Measurements from ENCODE around the gene ATP8A2.

Gene ATP8A2

GRCh38 chr13:25987987-25988386, 616.2 kb downstream of the ATP8A2 start:
- no peak overlapping the region for H3K4me3 Mint-ChIP-seq
- H3K9me3 Mint-ChIP-seq, result peaks cover 1% of the 10 kb centered on the region
- no peak for DNase-seq
- peaks cover 3% of the 10 kb centered on the region for H3K27me3 Mint-ChIP-seq
- H3K4me1 Mint-ChIP-seq, result peaks cover 6% of the 10 kb centered on the region
- H3K27ac Mint-ChIP-seq, result no peak overlapping the region
- CTCF ChIA-PET, result no interaction called here
- peaks cover 1% of the 10 kb centered on the region for H3K36me3 Mint-ChIP-seq

- Mint-ChIP-seq H3K4me3 (no peak overlapping the region), H3K27me3 (peaks cover 3% of the 10 kb centered on the region), H3K9me3 (peaks cover 1% of the 10 kb centered on the region), H3K27ac (no peak overlapping the region), H3K4me1 (peaks cover 6% of the 10 kb centered on the region), H3K36me3 (peaks cover 1% of the 10 kb centered on the region)
- no peak for DNase-seq
- CTCF ChIA-PET, result no interaction called here
Observed at GRCh38 chr13:25988661-25989060, 616.9 kb downstream of the ATP8A2 start.

- Mint-ChIP-seq H3K27ac (no peak overlapping the region), H3K36me3 (peaks cover 1% of the 10 kb centered on the region), H3K9me3 (peaks cover 11% of the 10 kb centered on the region), H3K4me3 (no peak overlapping the region), H3K4me1 (peaks cover 6% of the 10 kb centered on the region), H3K27me3 (peaks cover 6% of the 10 kb centered on the region)
- DNase-seq, result no peak
- CTCF ChIA-PET, result no interaction called here
Observed at GRCh38 chr13:25990801-25991200, 619.0 kb downstream of the ATP8A2 start.

DNA sequence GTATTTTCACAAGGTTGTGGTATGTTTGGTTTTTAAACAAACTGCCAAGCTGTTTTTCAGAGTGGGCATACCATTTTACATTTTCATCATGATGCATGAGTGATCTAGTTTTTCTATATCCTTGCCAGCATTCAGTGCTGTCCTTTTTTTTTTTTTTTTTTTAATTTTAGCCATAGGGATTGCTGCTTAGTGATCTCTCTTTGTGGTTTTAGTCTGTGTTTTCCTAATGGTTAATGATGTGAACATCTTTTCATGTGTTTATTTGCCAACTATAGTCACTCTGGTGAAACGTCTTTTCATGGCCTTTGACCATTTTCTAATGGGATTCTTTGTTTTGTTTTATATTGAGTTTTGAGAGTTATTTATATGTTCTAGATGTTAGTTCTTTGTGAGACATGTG, 620.3 kb downstream of the ATP8A2 start:
- no peak overlapping the region for H3K27ac Mint-ChIP-seq
- CTCF ChIA-PET, result no interaction called here
- peaks cover 1% of the 10 kb centered on the region for H3K36me3 Mint-ChIP-seq
- H3K9me3 Mint-ChIP-seq, result peaks cover 11% of the 10 kb centered on the region
- DNase-seq, result no peak
- H3K27me3 Mint-ChIP-seq, result peaks cover 6% of the 10 kb centered on the region
- peaks cover 6% of the 10 kb centered on the region for H3K4me1 Mint-ChIP-seq
- H3K4me3 Mint-ChIP-seq, result no peak overlapping the region

DNA sequence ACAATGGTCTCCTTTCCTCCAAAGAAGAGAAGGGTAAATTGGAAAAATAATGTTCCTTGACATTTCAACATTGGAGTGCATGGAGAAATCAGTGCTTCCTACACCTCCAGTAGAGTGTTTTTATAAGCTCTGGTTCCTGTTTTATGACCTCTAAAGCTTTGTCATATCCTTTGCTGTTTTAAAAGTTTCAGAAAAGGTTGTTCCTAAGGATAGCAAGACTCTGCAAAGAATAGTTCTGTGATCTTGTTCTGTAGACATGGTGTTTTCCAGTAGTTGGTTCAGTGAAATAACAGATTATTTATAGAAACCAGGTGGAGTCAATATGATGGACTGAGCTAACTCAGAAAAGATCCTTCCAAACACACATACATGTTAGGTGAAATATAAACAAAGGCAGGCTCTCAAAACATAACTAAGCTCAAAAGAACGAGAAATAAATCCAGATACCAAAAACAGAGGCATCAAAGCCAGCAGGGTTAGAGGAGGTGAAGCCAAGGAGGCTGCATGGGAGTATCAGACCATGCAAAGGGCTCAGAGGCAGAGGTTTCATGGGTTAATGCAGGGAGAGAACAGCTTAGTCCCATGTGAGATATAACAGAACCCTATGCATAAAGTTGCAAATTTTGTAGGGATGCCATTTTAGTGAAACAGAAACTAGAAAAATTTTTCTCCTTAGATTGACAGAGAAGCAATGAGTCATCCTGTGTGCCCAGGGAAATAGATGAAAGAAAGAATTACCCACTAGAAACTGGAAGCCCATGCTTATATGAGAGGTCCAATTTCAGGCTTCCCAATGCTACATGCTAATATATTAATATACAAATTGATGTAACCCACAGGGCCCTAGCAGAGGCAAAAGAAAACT, 635.7 kb downstream of the ATP8A2 start:
- no peak for DNase-seq
- Mint-ChIP-seq H3K27me3 (no peaks in the 10 kb centered on the region), H3K36me3 (peaks cover 3% of the 10 kb centered on the region), H3K4me1 (peaks cover 18% of the 10 kb centered on the region), H3K27ac (no peak overlapping the region), H3K9me3 (peaks cover 7% of the 10 kb centered on the region), H3K4me3 (no peak overlapping the region)
- CTCF ChIA-PET, result interaction anchor here (1.4 kb wide), 1 partner anchor 42 kb away, joined by 3 read pairs; no protein-coding TSS in a partner anchor

GRCh38 chr13:26010487-26011207, 638.9 kb downstream of the ATP8A2 start:
- CTCF ChIA-PET, result no interaction called here
- DNase-seq, result no peak
- peaks cover 25% of the 10 kb centered on the region for H3K4me1 Mint-ChIP-seq
- H3K27ac Mint-ChIP-seq, result no peak overlapping the region
- H3K9me3 Mint-ChIP-seq, result no peaks in the 10 kb centered on the region
- H3K4me3 Mint-ChIP-seq, result no peak overlapping the region
- no peaks in the 10 kb centered on the region for H3K36me3 Mint-ChIP-seq
- H3K27me3 Mint-ChIP-seq, result peaks cover 4% of the 10 kb centered on the region

DNA sequence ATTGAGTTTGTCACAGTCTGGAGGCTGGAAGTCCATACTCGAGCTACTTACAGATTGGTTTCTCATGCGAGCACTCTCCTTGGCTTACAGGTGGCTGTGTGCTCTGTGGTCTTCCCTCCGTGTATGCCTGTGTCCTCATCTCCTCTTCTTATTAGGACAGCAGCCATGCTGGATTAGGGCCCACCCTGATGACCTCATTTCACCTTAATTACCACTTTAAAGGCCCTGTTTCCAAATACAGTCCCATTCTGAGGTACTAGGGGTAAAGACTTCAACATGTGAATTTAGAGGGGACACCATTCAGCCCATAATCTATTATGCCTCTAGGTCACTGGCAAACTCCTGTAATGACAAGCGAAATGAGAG, 639.4 kb downstream of the ATP8A2 start:
- no peak overlapping the region for H3K4me3 Mint-ChIP-seq
- CTCF ChIA-PET, result no interaction called here
- no peak overlapping the region for H3K27ac Mint-ChIP-seq
- no peaks in the 10 kb centered on the region for H3K36me3 Mint-ChIP-seq
- peaks cover 4% of the 10 kb centered on the region for H3K27me3 Mint-ChIP-seq
- DNase-seq, result no peak
- H3K9me3 Mint-ChIP-seq, result no peaks in the 10 kb centered on the region
- H3K4me1 Mint-ChIP-seq, result peaks cover 25% of the 10 kb centered on the region

GRCh38 chr13:26011996-26012821, 640.4 kb downstream of the ATP8A2 start:
- no peaks in the 10 kb centered on the region for H3K36me3 Mint-ChIP-seq
- DNase-seq, result peak; percentile 72
- CTCF ChIA-PET, result no interaction called here
- H3K4me1 Mint-ChIP-seq, result peaks cover 24% of the 10 kb centered on the region
- peaks cover 4% of the 10 kb centered on the region for H3K27me3 Mint-ChIP-seq
- peak overlapping the region; percentile 75 for H3K27ac Mint-ChIP-seq
- H3K4me3 Mint-ChIP-seq, result peak overlapping the region; percentile 73
- no peaks in the 10 kb centered on the region for H3K9me3 Mint-ChIP-seq

- Mint-ChIP-seq H3K9me3 (no peaks in the 10 kb centered on the region), H3K36me3 (no peaks in the 10 kb centered on the region), H3K4me3 (peak overlapping the region; percentile 73), H3K4me1 (peaks cover 21% of the 10 kb centered on the region), H3K27me3 (peaks cover 6% of the 10 kb centered on the region), H3K27ac (peak overlapping the region; percentile 65)
- no peak for DNase-seq
- CTCF ChIA-PET, result no interaction called here
Observed at GRCh38 chr13:26012995-26013394, 641.2 kb downstream of the ATP8A2 start.

DNA sequence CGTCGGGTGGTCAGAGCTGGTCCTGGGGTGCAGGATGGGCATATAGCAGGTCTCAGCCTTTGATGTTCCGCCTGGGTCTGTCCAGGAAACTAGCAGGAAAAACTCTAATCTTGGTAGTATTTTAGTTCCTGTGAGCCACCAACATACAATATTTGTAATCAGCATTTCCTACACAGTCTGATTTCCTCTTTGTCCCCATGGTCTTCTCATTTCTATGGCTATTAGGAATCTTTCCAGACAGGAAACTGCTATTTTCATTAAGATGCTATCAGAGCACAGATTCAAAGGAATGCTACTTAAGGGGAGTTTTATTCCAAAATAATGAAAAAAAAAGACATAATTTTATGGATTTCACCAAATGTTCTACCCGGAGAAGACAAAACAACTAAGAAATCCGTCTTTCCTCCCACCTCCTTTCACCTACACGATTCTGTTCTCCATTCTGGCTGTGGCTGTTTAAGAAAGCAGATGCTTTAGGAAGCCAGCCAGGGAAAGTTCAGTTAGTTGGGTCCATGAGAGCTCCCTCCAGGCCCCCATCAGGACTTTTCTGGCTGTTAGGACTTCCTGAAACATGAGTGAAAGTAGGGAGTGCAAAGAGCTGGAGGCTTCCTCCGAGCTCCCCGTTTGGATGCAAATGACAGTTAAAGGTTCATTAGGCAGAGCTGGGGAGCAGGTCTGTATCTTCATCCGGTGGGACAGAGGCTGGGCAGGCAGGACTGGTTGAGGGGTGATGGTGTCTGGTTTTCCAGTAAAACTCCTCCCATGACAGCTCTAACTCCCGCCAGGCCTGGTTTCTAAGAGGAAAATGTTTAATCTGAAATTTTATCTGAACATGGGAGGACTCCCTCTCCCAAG, 643.7 kb downstream of the ATP8A2 start:
- no peak overlapping the region for H3K27ac Mint-ChIP-seq
- H3K27me3 Mint-ChIP-seq, result peaks cover 8% of the 10 kb centered on the region
- H3K36me3 Mint-ChIP-seq, result peaks cover under 1% of the 10 kb centered on the region
- CTCF ChIA-PET, result no interaction called here
- H3K4me1 Mint-ChIP-seq, result peaks cover 20% of the 10 kb centered on the region
- no peak for DNase-seq
- no peaks in the 10 kb centered on the region for H3K9me3 Mint-ChIP-seq
- no peak overlapping the region for H3K4me3 Mint-ChIP-seq

- no peak for DNase-seq
- Mint-ChIP-seq H3K27me3 (peaks cover 8% of the 10 kb centered on the region), H3K4me1 (peaks cover 20% of the 10 kb centered on the region), H3K9me3 (no peaks in the 10 kb centered on the region), H3K36me3 (peaks cover 3% of the 10 kb centered on the region), H3K27ac (no peak overlapping the region), H3K4me3 (no peak overlapping the region)
- CTCF ChIA-PET, result no interaction called here
Observed at GRCh38 chr13:26016189-26016588, 644.4 kb downstream of the ATP8A2 start.

DNA sequence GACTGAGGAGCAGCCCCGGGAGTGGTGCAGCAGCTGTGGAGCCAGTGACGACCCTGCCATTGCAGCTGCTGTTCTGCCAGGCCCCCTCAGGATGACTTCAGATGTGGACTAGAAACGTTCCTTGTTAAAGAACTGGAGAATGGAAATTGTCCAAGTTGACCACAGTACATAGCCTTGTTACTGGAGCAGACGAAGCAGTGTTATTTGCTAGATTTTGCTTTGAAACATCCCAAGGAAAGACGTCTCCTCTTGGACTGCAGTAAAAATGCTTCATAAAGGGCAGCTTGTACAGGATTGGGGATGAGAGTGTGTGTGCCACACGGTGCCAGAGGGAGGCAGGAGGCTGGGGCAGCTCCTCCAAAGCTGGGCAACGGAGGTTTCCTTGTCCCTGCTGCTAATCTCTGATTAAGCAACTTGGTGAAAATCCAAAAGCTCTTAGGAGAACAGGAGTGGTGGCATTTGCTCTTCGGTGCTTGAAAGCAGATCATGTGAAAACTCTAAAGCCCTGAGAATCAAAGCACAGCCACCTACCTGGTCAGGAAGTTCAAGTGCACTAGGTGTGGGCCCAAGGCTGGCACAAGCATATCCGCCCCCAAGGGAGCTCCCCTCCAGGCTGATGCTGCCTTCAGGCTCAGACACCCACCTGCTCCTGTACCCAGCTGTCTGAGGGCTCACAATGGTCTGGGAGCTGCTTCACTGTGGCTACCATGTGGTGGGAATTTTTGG, 645.6 kb downstream of the ATP8A2 start:
- Mint-ChIP-seq H3K4me1 (peaks cover 15% of the 10 kb centered on the region), H3K27ac (no peak overlapping the region), H3K4me3 (no peak overlapping the region), H3K27me3 (peaks cover 8% of the 10 kb centered on the region), H3K36me3 (peaks cover 3% of the 10 kb centered on the region), H3K9me3 (no peaks in the 10 kb centered on the region)
- no peak for DNase-seq
- CTCF ChIA-PET, result interaction anchor here (0.7 kb wide), 1 partner anchor 184 kb away, joined by 3 read pairs; no protein-coding TSS in a partner anchor

Data from activated naive CD4-positive, alpha-beta T cell treated with anti-CD3 and anti-CD28 coated beads, Interleukin-2, amount 10 ng/mL, durations not matched to agents 7 days and 5 days (primary cell).